ENCODE measurements around the gene LEFTY1. TPM values are rescaled to one million over a fixed set of nuclear protein-coding genes. Genes with fewer than 3 reads are reported as not detected.

Gene LEFTY1
- total RNA-seq, 3 donors from 2014 or later, result 0.48 TPM; not detected in 2

- peak overlapping the region; percentile 3 to 96 for H3K27ac ChIP-seq
- intact Hi-C loops (cut with DNase I; ENCODE audit: low total_unique reads), result loop anchor here (1.0 kb wide), 1 partner anchor 35 kb away; no protein-coding TSS in a partner anchor
- no peak overlapping the region for H3K4me3 ChIP-seq
- no peaks in the 10 kb centered on the region for H3K9me3 ChIP-seq
- no peak for TF ChIP-seq POLR2A (IDR thresholded peaks at IDR 0.05)
- no peak for TF ChIP-seq CTCF (IDR thresholded peaks at IDR 0.05)
- no peak for TF ChIP-seq POLR2AphosphoS5 (IDR thresholded peaks at IDR 0.05)
- peaks cover 0 to 15% of the 10 kb centered on the region in 2 donors for H3K4me1 ChIP-seq
- DNase-seq (ENCODE audit: low spot score in 2 of 2), result no peak
- no peaks in the 10 kb centered on the region for H3K36me3 ChIP-seq
- no peaks in the 10 kb centered on the region for H3K27me3 ChIP-seq
Observed at GRCh38 chr1:225873281-225873850, 15.6 kb downstream of the LEFTY1 start.

- no peak for TF ChIP-seq POLR2AphosphoS5 (IDR thresholded peaks at IDR 0.05)
- peaks cover 0 to 4% of the 10 kb centered on the region in 2 donors for H3K4me1 ChIP-seq
- DNase-seq (ENCODE audit: low spot score in 2 of 2), result no peak
- H3K27ac ChIP-seq, result peak overlapping the region in 1 of 2 donors; percentile 13
- H3K4me3 ChIP-seq, result no peak overlapping the region
- H3K36me3 ChIP-seq, result no peaks in the 10 kb centered on the region
- H3K9me3 ChIP-seq, result no peaks in the 10 kb centered on the region
- no peaks in the 10 kb centered on the region for H3K27me3 ChIP-seq
- intact Hi-C loops (cut with DNase I; ENCODE audit: low total_unique reads), result no loop called here
Observed at GRCh38 chr1:225872075-225872430, 16.9 kb downstream of the LEFTY1 start.

DNA sequence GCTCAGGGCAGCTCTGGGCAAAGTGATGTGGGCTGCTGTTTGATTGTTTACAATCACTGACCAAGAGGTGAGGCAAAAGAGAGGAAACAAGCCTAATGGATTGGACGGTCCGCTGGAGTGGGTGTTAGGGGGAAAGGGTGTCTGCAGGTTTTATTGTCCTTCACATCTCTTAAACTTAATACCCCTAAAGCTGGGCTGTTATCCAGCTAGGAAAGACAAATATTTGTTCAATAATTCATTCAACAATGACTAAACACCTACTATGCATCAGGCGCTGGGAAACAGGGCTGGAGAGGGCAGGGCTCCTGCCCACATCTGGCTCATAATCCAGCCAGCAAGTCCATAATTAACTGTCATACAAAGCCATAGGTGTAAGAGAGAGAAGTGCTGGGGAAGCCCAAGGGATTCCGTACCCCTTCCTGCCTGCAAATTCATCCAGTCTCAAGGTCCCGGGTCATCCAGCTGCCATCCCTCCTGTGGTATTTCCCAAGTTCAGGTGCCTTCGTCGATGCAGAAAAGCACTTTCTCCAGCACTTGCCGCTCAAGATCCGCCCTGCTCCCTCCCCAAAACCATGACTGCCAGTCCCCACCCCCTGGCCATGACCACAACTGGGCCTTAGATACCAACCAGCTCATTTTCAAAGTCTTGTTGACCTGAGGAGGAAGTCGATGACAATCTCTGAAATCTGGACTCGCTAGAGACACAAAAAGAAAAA, 17.4 kb downstream of the LEFTY1 start:
- H3K27ac ChIP-seq, result peak overlapping the region in 1 of 2 donors; percentile 13
- no peaks in the 10 kb centered on the region for H3K9me3 ChIP-seq
- intact Hi-C loops (cut with DNase I; ENCODE audit: low total_unique reads), result no loop called here
- H3K27me3 ChIP-seq, result no peaks in the 10 kb centered on the region
- TF ChIP-seq POLR2AphosphoS5 (IDR thresholded peaks at IDR 0.05) (no peak), CTCF (IDR thresholded peaks at IDR 0.05) (no peak), POLR2A (IDR thresholded peaks at IDR 0.05) (no peak)
- peaks cover 0 to 4% of the 10 kb centered on the region in 2 donors for H3K4me1 ChIP-seq
- DNase-seq (ENCODE audit: low spot score in 2 of 2), result no peak
- no peaks in the 10 kb centered on the region for H3K36me3 ChIP-seq
- H3K4me3 ChIP-seq, result no peak overlapping the region

- no peaks in the 10 kb centered on the region for H3K36me3 ChIP-seq
Observed at GRCh38 chr1:225870911-225871310, 18.0 kb downstream of the LEFTY1 start.

GRCh38 chr1:225868631-225869330, 20.2 kb downstream of the LEFTY1 start:
- H3K27me3 ChIP-seq, result no peaks in the 10 kb centered on the region
- no peaks in the 10 kb centered on the region for H3K4me1 ChIP-seq
- TF ChIP-seq CTCF (IDR thresholded peaks at IDR 0.05), result no peak
- TF ChIP-seq POLR2A (IDR thresholded peaks at IDR 0.05), result no peak
- TF ChIP-seq POLR2AphosphoS5 (IDR thresholded peaks at IDR 0.05), result no peak
- no peaks in the 10 kb centered on the region for H3K9me3 ChIP-seq
- DNase-seq (ENCODE audit: low spot score in 2 of 2), result no peak
- H3K36me3 ChIP-seq, result peaks cover 4% of the 10 kb centered on the region
- H3K27ac ChIP-seq, result no peak overlapping the region
- H3K4me3 ChIP-seq, result no peak overlapping the region
- intact Hi-C loops (cut with DNase I; ENCODE audit: low total_unique reads), result no loop called here

More at GRCh38 chr1:225870911-225871310, 18.0 kb downstream of the LEFTY1 start:
- Histone ChIP-seq H3K4me1 (peaks cover 0 to 4% of the 10 kb centered on the region in 2 donors), H3K4me3 (no peak overlapping the region), H3K9me3 (no peaks in the 10 kb centered on the region), H3K27me3 (no peaks in the 10 kb centered on the region), H3K27ac (no peak overlapping the region)
- TF ChIP-seq CTCF (IDR thresholded peaks at IDR 0.05) (no peak), POLR2AphosphoS5 (IDR thresholded peaks at IDR 0.05) (no peak), POLR2A (IDR thresholded peaks at IDR 0.05) (no peak)
- intact Hi-C loops (cut with DNase I; ENCODE audit: low total_unique reads), result no loop called here
- DNase-seq (ENCODE audit: low spot score in 2 of 2), result no peak
